ENCODE data around the gene EVC.

- TF ChIP-seq, protein P1, sequence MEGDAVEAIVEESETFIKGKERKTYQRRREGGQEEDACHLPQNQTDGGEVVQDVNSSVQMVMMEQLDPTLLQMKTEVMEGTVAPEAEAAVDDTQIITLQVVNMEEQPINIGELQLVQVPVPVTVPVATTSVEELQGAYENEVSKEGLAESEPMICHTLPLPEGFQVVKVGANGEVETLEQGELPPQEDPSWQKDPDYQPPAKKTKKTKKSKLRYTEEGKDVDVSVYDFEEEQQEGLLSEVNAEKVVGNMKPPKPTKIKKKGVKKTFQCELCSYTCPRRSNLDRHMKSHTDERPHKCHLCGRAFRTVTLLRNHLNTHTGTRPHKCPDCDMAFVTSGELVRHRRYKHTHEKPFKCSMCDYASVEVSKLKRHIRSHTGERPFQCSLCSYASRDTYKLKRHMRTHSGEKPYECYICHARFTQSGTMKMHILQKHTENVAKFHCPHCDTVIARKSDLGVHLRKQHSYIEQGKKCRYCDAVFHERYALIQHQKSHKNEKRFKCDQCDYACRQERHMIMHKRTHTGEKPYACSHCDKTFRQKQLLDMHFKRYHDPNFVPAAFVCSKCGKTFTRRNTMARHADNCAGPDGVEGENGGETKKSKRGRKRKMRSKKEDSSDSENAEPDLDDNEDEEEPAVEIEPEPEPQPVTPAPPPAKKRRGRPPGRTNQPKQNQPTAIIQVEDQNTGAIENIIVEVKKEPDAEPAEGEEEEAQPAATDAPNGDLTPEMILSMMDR (conservative IDR thresholded peaks at IDR 0.05; ENCODE audit: low read depth, low read length), result no peak
- TF ChIP-seq MAFK (IDR thresholded peaks at IDR 0.05; ENCODE audit: low read depth, low read length) (no peak), MAZ (IDR thresholded peaks at IDR 0.05; ENCODE audit: borderline replicate concordance, low read depth, low read length) (no peak), POLR2A (IDR thresholded peaks at IDR 0.05; ENCODE audit: low read depth, low read length) (no peak), RAD21 (IDR thresholded peaks at IDR 0.05; ENCODE audit: low read length) (no peak), CEBPB (IDR thresholded peaks at IDR 0.05; ENCODE audit: low read depth, low read length) (no peak), USF2 (IDR thresholded peaks at IDR 0.05; ENCODE audit: low read depth, low read length) (no peak), NFE2L2 (IDR thresholded peaks at IDR 0.05; ENCODE audit: low read depth, low read length) (no peak), MXI1 (IDR thresholded peaks at IDR 0.05; ENCODE audit: borderline replicate concordance, low read depth, low read length) (no peak), ELK1 (IDR thresholded peaks at IDR 0.05; ENCODE audit: borderline replicate concordance, low read depth, low read length) (no peak), RFX5 (IDR thresholded peaks at IDR 0.05; ENCODE audit: low read depth, low read length) (no peak), SMC3 (IDR thresholded peaks at IDR 0.05; ENCODE audit: low read depth, low read length) (no peak), CHD1 (IDR thresholded peaks at IDR 0.05; ENCODE audit: low read depth, low read length) (no peak), RCOR1 (IDR thresholded peaks at IDR 0.05; ENCODE audit: insufficient replicate concordance, low read length) (no peak)
Measured at GRCh38 chr4:5801696-5802095, 90.7 kb downstream of the EVC start.

Data from IMR-90 (cell line).